GM18867 (cell line): Measurements from ENCODE around the gene GPRASP1.
A peak's percentile ranks its signal among the peaks of the same experiment; 100 is the strongest.
"Not testable (repeated sequence)": the region's sequence is repeated elsewhere in the genome, so short reads cannot be mapped to it uniquely, and the experiment has no call there.

ENCODE experiments used
- ATAC-seq: cut with Tn5 transposase; IDR thresholded peaks from one replicate; pipeline ENCODE4 v1.9.1; 2021; ENCODE audit warnings: mild to moderate bottlenecking, moderate library complexity; ENCODE audit not compliant: unreplicated experiment

The GPRASP1 gene

DNA sequence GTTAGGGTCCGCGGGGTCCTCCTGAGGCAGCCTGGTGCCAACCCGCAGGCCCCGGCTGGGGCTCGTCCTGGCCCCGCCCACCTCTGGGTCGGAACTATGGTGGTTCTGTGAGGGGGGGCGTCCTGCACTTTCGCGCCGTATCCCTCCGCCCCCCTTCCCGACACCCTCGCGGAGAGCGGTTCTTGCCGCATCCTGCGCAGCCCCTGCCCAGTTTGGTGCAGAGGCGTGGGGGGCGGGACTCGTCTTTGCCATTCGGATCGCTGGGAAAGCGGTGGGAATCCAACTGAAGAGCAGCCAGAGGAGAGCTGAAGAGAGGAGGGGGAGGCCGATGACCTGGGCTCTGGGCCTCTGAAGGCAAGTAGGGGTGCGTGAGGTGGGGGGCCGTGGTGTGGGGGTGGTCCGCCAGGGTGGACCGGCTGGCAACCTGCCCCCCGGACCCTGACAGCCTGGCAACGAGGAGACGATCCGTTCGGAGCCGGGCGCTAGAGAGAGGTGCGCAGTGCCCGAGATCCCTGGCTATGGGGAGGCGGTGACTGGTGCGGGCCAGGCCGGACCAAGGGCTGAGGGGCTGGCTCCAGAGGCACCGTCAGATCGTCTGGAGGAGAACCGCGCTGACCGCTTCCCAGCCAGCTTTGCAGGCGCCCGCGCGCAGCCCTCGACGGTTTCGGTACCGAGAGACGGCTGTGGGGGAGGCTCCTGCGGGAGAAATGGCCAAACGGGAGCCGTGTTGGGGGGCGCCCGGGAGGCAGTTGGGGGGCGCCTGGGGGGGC lies at the start of gene GPRASP1:
Gene GPRASP1, plus strand, starts transcription at position 242 of the 770 bp plus-strand sequence. CDS start 2,431 bp downstream, outside the sequence.
- no peak for ATAC-seq

- ATAC-seq, result no peak
Observed at GRCh38 chrX:102604327-102604726, 47.0 kb upstream of the GPRASP1 start.

- ATAC-seq, result no peak
Observed at GRCh38 chrX:102606115-102606514, 45.2 kb upstream of the GPRASP1 start.

GRCh38 chrX:102610905-102611304 lies 40.4 kb upstream of the GPRASP1 start:
- ATAC-seq, result no peak

- no peak for ATAC-seq
Observed at GRCh38 chrX:102624105-102624504, 27.2 kb upstream of the GPRASP1 start.

DNA sequence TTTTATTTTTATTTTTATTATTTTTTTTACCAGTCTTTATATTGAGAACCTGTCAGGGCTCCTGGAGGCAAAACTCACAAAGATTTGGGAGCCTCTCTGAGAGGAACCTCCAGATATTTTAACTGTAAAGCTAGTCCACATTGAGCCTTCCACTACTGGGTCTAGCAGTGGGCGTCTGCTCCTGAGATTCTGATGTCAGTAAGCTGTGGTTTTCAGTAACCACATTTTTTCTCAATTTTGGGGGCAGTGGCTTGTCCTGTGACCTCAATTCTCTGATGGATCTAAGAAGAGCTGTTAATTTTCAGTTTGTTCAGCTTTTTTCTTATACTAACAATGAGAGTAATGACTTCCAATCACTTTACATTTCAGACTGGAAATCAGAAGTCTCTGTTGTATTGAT lies 23.6 kb upstream of the GPRASP1 start:
- ATAC-seq, result no peak

GRCh38 chrX:102637561-102637960 lies 13.7 kb upstream of the GPRASP1 start:
- no peak for ATAC-seq

GRCh38 chrX:102650903-102651241 lies 411 bp upstream of the GPRASP1 start:
- no peak for ATAC-seq

DNA sequence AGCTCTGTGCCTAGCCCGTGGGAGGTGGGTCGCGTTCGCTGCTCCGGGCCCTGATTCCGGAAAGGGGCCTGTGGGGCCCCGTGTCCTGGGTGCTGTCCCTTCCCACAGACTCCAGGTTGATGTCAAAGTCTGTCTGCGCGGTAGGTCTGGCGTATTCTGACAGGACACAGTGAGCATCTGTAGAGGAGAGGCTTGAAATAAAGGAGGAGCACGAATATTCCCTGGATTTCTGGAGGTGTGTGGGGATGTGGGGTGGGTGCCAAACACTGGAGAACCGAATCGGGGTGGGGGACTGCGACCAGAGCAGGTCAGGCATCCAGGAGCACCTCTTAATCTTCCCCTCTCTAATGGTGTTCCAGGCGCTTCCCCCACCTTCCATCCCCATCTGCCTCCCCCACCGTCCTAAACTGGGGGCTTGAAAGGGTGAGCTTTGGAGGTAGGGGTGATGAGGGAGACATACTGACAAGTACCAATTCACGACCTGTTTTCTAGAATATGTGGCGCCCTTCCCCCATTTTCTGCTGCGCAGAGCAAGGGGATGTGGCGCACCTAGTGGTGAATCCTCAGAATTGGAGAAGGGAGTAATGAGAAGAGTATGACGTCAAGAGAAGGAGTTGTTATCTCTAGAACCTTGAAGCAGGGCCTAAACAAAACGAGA lies 877 bp downstream of the GPRASP1 start:
- no peak for ATAC-seq

- ATAC-seq, result no peak
Observed at GRCh38 chrX:102654696-102655095, 3.4 kb downstream of the GPRASP1 start.

GRCh38 chrX:102658556-102658955 lies 7.3 kb downstream of the GPRASP1 start:
- no peak for ATAC-seq

DNA sequence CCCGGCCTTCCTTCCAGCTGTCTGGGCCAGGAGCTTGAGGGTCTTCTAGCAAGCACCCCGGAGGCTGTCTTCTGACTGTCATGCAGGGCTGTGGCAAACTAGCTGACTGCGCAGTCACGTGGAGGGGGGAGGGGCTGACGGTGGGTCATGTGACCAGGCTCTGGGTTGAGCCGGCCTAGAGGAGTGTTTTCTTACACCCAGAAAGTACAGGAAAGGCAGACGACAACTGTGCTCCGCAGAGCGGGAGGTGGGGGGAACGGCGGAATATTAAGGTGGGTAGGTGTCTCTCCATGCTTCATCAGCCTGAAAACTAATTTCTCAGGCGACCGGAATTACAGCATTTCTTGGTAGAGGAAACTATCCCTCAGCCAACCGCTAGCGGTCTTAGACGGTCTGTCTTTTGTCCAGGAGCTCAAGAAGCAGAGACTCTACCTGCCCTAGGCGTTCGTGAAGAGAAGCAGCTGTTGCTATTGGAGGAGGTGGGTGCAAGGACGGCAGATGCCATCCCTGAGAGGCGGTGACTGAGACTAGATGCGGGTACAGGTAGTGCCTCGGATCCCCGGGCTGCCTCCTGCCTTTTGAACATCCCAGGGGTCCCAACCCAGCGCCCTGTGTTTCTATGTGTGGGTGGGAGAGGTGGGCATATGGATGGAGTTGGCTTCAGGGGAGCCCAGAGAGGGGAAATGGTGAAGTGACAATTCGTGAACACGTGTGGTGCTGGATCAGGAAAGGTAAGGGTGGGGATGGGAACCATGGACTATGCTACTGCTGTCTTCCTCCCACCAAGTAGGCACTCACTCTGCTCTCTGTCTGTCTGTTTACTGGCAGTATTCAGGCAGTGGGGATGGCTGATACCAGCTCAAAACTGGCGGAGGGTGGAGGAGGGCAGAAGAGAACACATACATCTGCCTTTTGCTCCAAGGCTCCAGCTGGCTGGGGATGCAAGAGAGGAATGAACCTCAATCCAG lies 8.8 kb downstream of the GPRASP1 start:
- ATAC-seq, result peak; percentile 98

GRCh38 chrX:102663820-102664219 lies 12.5 kb downstream of the GPRASP1 start:
- not testable (repeated sequence) for ATAC-seq

DNA sequence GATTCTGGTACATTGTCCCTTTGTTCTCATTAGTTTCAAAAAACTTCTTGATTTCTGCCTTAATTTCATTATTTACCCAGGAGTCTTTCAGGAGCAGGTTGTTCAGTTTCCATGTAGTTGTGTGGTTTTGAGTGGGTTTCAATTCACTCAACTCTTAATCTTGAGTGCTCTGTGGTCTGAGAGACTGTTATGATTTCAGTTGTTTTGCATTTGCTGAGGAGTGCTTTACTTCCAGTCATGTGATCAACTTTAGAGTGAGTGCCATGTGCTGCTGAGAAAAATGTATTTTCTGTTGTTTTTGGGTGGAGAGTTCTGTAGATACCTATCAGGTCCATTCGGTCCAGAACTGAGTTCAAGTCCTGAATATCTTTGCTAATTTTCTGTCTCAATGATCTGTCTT lies 15.8 kb downstream of the GPRASP1 start:
- ATAC-seq, result not testable (repeated sequence)

- ATAC-seq, result no peak
Observed at GRCh38 chrX:102669526-102669925, 18.2 kb downstream of the GPRASP1 start.

DNA sequence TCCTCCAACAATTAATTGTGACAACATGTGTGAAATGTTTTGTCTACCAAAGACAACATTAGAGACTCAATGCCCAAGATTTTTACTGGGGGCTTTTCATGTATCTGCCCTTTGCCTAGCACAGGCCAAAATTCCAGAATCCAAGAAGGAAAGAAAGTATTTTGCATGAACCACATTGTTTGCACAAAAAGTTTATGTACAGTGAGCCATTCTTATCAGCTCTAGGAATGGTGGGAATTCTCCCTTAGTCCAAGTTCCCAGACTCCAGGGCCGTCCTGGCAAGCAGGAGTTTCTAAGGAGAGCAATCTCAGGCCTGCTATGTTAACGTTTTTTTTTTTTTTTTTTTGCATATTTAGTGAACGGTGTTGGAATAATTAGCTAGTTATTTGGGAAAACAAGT lies 21.6 kb downstream of the GPRASP1 start:
- no peak for ATAC-seq

DNA sequence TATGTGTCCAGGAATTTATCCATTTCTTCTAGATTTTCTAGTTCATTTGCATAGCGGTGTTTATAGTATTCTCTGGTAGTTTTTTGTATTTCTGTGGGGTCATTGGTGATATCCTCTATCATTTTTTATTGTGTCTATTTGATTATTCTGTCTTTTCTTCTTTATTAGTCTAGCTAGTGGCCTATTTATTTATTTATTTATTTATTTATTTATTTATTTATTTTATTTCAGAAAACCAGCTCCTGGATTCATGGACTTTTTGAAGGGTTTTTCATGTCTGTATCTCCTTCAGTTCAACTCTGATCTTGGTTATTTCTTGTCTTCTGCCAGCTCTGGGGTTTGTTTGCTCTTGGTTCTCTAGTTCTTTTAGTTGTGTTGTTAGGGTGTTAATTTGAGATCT lies 26.2 kb downstream of the GPRASP1 start:
- ATAC-seq, result not testable (repeated sequence)

DNA sequence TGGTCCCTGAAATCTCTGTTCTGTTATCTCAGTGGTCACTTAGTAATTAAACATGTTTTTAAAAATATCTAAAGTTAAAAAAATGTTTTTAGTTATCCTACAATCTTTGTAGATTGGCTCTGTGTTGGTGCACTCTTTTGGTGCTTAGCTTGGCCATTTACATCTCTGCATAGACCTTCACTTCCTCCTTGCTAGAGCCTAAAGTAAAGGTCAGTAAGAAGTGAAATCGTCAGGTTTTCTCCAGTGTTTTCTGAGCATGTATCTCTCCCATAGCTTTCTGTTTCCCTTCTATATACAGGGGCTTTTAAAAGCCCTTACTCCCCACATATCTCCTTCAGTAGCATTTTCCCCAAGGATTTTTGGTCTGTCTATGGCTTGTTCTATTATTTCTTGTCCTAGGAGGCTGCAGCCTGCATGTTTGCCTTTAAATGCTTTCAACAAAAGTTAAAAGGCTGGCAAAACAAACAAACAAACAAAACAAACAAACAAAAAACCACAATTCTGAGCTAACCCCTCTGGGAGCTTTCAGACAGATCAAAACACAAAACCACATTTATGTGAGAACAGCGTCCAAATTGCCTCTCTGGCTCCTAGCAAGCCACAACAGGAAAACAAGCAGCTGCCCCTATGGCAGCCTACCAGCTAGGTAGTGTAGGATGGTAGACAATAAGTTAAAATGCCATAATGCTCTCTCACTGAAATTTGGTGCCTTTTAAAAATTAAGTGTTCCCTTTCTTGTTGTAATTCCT lies 33.7 kb downstream of the GPRASP1 start:
- no peak for ATAC-seq

DNA sequence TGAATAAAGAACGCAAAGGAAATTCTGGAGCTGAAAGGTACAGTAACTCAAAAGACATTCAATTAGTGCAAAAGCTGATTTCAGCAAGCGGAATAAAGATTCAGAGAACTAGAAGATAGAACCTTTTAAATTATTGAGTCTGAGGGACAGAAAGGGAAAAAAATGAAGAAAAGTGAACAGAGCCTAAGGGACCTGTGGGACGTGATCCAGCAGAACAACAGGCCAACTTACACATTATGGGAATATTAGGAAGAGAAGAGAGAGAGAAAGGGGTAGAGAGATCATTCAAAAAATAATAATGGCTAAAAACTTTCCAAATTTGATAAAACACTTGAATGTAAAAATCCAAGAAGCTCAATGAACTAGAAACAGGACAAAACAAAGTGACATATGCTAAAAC lies 43.5 kb downstream of the GPRASP1 start:
- no peak for ATAC-seq

DNA sequence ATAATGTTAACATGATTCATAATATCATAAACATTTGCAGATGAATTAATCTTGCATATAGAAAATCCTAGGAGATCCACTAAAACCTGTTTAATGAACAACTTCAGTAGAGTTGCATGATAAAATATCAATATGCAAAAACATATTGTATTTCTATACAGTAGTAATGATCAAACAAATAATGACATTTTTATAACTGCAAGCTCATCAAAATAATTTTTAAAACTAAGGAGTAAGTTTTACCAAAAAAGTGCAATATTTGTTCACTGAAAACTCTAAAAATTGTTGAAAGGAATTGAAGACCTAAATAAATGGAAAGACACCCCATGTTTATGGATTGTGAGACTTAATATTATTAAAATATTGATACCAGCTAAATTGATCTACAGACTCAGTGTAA lies 45.0 kb downstream of the GPRASP1 start:
- no peak for ATAC-seq

DNA sequence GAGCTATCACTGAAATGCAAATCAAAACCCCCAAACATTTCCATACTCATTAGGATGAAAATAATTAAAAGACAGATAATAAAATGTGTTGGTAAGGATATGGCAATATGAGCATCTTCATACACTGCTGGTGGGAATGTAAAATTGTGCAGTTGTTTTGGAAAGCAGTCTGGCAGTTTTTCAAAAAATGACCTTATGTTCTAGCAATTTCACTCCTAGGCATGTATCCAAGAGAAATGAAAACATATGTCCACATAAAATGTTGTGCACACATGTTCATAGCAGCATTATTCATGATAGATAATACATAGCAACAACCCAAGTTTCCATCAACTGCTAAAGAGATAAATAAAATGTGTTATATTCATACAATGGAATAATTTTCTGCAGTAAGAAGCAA lies 46.2 kb downstream of the GPRASP1 start:
- no peak for ATAC-seq
